ENCODE results near the gene NAALADL2.

The NAALADL2 gene

DNA sequence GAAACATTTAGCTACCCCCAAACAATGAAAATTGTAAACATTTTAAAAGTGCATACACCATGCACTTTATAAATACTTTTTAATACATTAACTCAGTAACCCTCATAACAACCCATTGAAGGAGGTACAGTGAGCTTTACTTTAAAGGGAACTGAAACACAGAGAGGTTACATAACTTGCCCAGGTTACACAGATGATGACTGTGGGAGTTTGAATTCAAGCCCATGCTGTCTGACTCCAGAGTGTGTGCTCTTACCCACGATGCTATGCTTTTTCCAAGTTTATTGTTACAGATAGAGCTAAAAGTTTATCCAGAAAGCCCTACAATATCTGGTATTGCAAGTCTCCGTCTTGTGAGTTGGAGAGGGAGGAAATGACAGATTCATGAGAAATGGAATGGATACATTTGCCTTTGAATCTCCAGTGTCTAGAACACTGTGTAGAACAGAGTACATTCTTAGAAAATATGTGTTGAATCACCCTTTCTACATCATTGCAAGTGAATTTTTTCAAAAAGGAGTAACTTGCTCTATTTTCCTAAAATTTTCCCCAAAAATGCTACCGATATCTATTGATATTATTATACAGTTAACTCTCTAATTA lies 428.3 kb downstream of the NAALADL2 start:
- TF ChIP-seq MAX (IDR thresholded peaks at IDR 0.05) (no peak), NFIC (IDR thresholded peaks at IDR 0.05) (no peak), FOXM1 (IDR thresholded peaks at IDR 0.05; ENCODE audit: borderline replicate concordance, low read depth) (no peak), EP300 (IDR thresholded peaks at IDR 0.05; ENCODE audit: borderline replicate concordance) (no peak), EGR1 (IDR thresholded peaks at IDR 0.05) (no peak), CREB1 (IDR thresholded peaks at IDR 0.05; ENCODE audit: low read depth) (no peak), YY1 (IDR thresholded peaks at IDR 0.05; ENCODE audit: low read depth) (no peak)

DNA sequence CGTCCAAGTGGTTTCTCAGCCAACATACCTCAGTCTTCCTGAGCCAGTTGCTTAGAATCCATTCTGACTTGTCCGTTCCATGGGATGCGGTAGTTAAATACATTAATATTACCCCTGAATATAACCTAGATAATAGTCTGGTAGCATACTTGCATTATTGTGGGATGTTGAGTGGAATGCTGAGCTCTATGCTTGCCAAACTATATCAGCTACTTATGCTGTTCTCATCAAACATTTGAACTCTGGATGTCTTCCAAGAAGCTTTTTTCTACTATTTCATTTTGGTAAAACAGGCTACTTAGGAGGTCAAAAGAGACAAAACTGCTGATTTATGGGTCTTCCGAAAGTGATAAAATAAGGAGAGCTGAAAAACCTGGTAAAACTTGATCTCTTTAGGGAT lies 429.5 kb downstream of the NAALADL2 start:
- TF ChIP-seq MAX (IDR thresholded peaks at IDR 0.05) (no peak), TEAD4 (IDR thresholded peaks at IDR 0.05) (no peak), TCF12 (IDR thresholded peaks at IDR 0.05; ENCODE audit: low read depth) (no peak), CEBPB (IDR thresholded peaks at IDR 0.05) (no peak), RAD21 (IDR thresholded peaks at IDR 0.05; ENCODE audit: low read depth) (no peak), FOXM1 (IDR thresholded peaks at IDR 0.05; ENCODE audit: borderline replicate concordance, low read depth) (no peak), CREB1 (IDR thresholded peaks at IDR 0.05; ENCODE audit: low read depth) (no peak), EGR1 (IDR thresholded peaks at IDR 0.05) (no peak), NFIC (IDR thresholded peaks at IDR 0.05) (no peak), ZBTB7A (IDR thresholded peaks at IDR 0.05; ENCODE audit: low read depth) (no peak), EP300 (IDR thresholded peaks at IDR 0.05; ENCODE audit: borderline replicate concordance) (no peak), TAF1 (IDR thresholded peaks at IDR 0.05; ENCODE audit: low read depth) (no peak), YY1 (IDR thresholded peaks at IDR 0.05; ENCODE audit: low read depth) (no peak)
- TF ChIP-seq, protein P1, sequence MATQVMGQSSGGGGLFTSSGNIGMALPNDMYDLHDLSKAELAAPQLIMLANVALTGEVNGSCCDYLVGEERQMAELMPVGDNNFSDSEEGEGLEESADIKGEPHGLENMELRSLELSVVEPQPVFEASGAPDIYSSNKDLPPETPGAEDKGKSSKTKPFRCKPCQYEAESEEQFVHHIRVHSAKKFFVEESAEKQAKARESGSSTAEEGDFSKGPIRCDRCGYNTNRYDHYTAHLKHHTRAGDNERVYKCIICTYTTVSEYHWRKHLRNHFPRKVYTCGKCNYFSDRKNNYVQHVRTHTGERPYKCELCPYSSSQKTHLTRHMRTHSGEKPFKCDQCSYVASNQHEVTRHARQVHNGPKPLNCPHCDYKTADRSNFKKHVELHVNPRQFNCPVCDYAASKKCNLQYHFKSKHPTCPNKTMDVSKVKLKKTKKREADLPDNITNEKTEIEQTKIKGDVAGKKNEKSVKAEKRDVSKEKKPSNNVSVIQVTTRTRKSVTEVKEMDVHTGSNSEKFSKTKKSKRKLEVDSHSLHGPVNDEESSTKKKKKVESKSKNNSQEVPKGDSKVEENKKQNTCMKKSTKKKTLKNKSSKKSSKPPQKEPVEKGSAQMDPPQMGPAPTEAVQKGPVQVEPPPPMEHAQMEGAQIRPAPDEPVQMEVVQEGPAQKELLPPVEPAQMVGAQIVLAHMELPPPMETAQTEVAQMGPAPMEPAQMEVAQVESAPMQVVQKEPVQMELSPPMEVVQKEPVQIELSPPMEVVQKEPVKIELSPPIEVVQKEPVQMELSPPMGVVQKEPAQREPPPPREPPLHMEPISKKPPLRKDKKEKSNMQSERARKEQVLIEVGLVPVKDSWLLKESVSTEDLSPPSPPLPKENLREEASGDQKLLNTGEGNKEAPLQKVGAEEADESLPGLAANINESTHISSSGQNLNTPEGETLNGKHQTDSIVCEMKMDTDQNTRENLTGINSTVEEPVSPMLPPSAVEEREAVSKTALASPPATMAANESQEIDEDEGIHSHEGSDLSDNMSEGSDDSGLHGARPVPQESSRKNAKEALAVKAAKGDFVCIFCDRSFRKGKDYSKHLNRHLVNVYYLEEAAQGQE (IDR thresholded peaks at IDR 0.05; ENCODE audit: low read depth), result no peak
- TF ChIP-seq, protein P2, sequence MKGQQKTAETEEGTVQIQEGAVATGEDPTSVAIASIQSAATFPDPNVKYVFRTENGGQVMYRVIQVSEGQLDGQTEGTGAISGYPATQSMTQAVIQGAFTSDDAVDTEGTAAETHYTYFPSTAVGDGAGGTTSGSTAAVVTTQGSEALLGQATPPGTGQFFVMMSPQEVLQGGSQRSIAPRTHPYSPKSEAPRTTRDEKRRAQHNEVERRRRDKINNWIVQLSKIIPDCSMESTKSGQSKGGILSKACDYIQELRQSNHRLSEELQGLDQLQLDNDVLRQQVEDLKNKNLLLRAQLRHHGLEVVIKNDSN (IDR thresholded peaks at IDR 0.05), result no peak

DNA sequence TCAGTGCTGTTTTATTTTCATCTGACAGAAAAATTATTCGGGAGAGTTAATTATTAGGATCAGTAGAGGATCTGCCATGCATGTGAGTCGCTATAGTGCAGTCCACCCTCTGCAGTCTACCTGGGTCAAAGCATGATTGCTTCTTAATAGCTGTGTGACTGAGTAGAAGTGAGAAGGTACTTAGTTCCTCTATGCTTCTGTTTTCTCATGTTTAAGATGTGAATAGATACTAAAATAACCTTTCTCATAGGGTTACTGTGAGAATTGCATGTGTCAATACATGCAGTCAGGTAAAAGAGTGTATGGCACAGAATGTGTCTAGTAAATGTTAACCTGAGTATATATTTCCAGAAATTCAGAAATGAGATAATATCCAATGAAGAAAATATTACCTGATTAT lies 435.7 kb downstream of the NAALADL2 start:
- TF ChIP-seq ZBTB7A (IDR thresholded peaks at IDR 0.05; ENCODE audit: low read depth), result no peak
- TF ChIP-seq, protein P1 (IDR thresholded peaks at IDR 0.05; ENCODE audit: low read depth), result no peak

DNA sequence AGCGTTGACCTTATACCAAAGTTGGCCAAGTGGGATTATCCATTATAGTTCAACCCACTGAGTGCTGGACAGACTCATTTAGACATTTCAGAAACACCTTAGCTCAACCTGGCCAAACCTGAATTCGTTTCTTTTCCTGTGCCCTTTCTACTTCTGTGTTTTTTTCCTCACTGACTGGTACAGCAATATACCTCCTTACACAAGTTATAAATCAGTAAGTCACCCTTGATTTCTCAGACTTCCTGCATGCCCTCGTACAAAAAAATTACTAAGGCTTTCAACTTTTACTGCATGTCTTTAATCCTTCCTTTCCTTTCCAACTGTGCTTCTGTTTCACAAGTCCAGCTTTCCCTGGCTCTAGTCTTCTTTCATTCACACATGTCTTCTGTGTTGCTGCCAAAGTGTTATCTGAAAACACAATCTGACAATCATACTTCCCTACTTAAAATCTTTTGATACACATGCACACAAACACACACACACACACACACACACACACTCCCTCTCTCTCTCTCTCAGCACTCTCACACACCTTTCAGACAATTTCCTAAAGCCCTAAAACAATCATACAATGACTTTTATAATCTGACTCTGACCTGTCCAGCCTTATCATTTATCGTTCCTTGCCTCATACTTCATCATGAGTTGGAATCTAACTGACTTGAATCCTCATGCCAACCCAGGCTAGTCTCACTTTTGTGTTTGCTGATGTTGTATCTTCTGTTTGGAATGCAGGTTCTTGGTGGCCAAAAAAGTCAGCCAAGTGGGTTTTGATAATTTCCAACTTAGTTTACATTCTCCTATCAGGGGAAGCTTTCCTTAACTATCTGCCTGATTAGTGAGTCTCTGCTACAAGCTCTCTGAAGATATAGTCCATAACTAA lies 436.4 kb downstream of the NAALADL2 start:
- TF ChIP-seq TEAD4 (IDR thresholded peaks at IDR 0.05) (no peak), RAD21 (IDR thresholded peaks at IDR 0.05; ENCODE audit: low read depth) (no peak), YY1 (IDR thresholded peaks at IDR 0.05; ENCODE audit: low read depth) (no peak), ZBTB7A (IDR thresholded peaks at IDR 0.05; ENCODE audit: low read depth) (no peak), CREB1 (IDR thresholded peaks at IDR 0.05; ENCODE audit: low read depth) (no peak), NFIC (IDR thresholded peaks at IDR 0.05) (no peak)
- TF ChIP-seq, protein P2 (IDR thresholded peaks at IDR 0.05), result no peak
- TF ChIP-seq, protein P1 (IDR thresholded peaks at IDR 0.05; ENCODE audit: low read depth), result no peak
